ENCODE results near the gene DHRSX. TPM values are rescaled to one million over a fixed set of nuclear protein-coding genes. Genes with fewer than 3 reads are reported as not detected.
"Not testable (repeated sequence)": the region's sequence is repeated elsewhere in the genome, so short reads cannot be mapped to it uniquely, and the experiment has no call there.

The DHRSX gene
- polyA plus RNA-seq, 2 donors = 2.5 to 5.9 TPM

GRCh38 chrX:2360731-2361130 lies 140.0 kb downstream of the DHRSX start:
- no peaks in the 10 kb centered on the region for H3K36me3 ChIP-seq (ENCODE audit: control insufficient read depth in 2 of 2, insufficient read depth in 2 of 2, low read length in 1 of 2)
- no peak overlapping the region for H3K4me3 ChIP-seq (ENCODE audit: low read depth in 1 of 2, low read length in 2 of 2)
- H3K27me3 ChIP-seq (ENCODE audit: control insufficient read depth in 1 of 2, insufficient read depth in 2 of 2, low read length in 2 of 2) = no peaks in the 10 kb centered on the region
- H3K27ac ChIP-seq (ENCODE audit: low read depth in 2 of 2, low read length in 1 of 2) = no peak overlapping the region
- no peaks in the 10 kb centered on the region for H3K4me1 ChIP-seq (ENCODE audit: control insufficient read depth in 2 of 2, insufficient read depth in 2 of 2, low read length in 1 of 2)
- 79 to 80% methylated on average over 9 of the region's 9 CpGs for WGBS, 2 donors
- H3K9me3 ChIP-seq (ENCODE audit: control insufficient read depth in 2 of 2, insufficient read depth in 1 of 2, low read depth in 1 of 2, low read length in 1 of 2) = no peaks in the 10 kb centered on the region

GRCh38 chrX:2359522-2359921 lies 141.3 kb downstream of the DHRSX start:
- not testable (repeated sequence) for H3K36me3 ChIP-seq (ENCODE audit: control insufficient read depth in 2 of 2, insufficient read depth in 2 of 2, low read length in 1 of 2); H3K9me3 ChIP-seq (ENCODE audit: control insufficient read depth in 2 of 2, insufficient read depth in 1 of 2, low read depth in 1 of 2, low read length in 1 of 2); H3K4me3 ChIP-seq (ENCODE audit: low read depth in 1 of 2, low read length in 2 of 2); H3K27me3 ChIP-seq (ENCODE audit: control insufficient read depth in 1 of 2, insufficient read depth in 2 of 2, low read length in 2 of 2); H3K4me1 ChIP-seq (ENCODE audit: control insufficient read depth in 2 of 2, insufficient read depth in 2 of 2, low read length in 1 of 2); H3K27ac ChIP-seq (ENCODE audit: low read depth in 2 of 2, low read length in 1 of 2)
- 87 to 97% methylated on average over 4 of the region's 4 CpGs for WGBS, 2 donors

GRCh38 chrX:2351999-2352995 lies 148.5 kb downstream of the DHRSX start:
- no peaks in the 10 kb centered on the region for H3K27me3 ChIP-seq (ENCODE audit: control insufficient read depth in 1 of 2, insufficient read depth in 2 of 2, low read length in 2 of 2)
- H3K9me3 ChIP-seq (ENCODE audit: control insufficient read depth in 2 of 2, insufficient read depth in 1 of 2, low read depth in 1 of 2, low read length in 1 of 2) = no peaks in the 10 kb centered on the region
- no peak overlapping the region for H3K27ac ChIP-seq (ENCODE audit: low read depth in 2 of 2, low read length in 1 of 2)
- H3K4me1 ChIP-seq (ENCODE audit: control insufficient read depth in 2 of 2, insufficient read depth in 2 of 2, low read length in 1 of 2) = no peaks in the 10 kb centered on the region
- H3K36me3 ChIP-seq (ENCODE audit: control insufficient read depth in 2 of 2, insufficient read depth in 2 of 2, low read length in 1 of 2) = no peaks in the 10 kb centered on the region
- H3K4me3 ChIP-seq (ENCODE audit: low read depth in 1 of 2, low read length in 2 of 2) = no peak overlapping the region
- 90 to 92% methylated on average over 19 of the region's 19 CpGs for WGBS, 2 donors

GRCh38 chrX:2351321-2351720 lies 149.5 kb downstream of the DHRSX start:
- Histone ChIP-seq H3K9me3 (ENCODE audit: control insufficient read depth in 2 of 2, insufficient read depth in 1 of 2, low read depth in 1 of 2, low read length in 1 of 2) (no peaks in the 10 kb centered on the region), H3K4me3 (ENCODE audit: low read depth in 1 of 2, low read length in 2 of 2) (no peak overlapping the region), H3K27ac (ENCODE audit: low read depth in 2 of 2, low read length in 1 of 2) (no peak overlapping the region), H3K36me3 (ENCODE audit: control insufficient read depth in 2 of 2, insufficient read depth in 2 of 2, low read length in 1 of 2) (no peaks in the 10 kb centered on the region), H3K4me1 (ENCODE audit: control insufficient read depth in 2 of 2, insufficient read depth in 2 of 2, low read length in 1 of 2) (no peaks in the 10 kb centered on the region), H3K27me3 (ENCODE audit: control insufficient read depth in 1 of 2, insufficient read depth in 2 of 2, low read length in 2 of 2) (no peaks in the 10 kb centered on the region)

- H3K9me3 ChIP-seq (ENCODE audit: control insufficient read depth in 2 of 2, insufficient read depth in 1 of 2, low read depth in 1 of 2, low read length in 1 of 2); H3K36me3 ChIP-seq (ENCODE audit: control insufficient read depth in 2 of 2, insufficient read depth in 2 of 2, low read length in 1 of 2); H3K4me3 ChIP-seq (ENCODE audit: low read depth in 1 of 2, low read length in 2 of 2); H3K27me3 ChIP-seq (ENCODE audit: control insufficient read depth in 1 of 2, insufficient read depth in 2 of 2, low read length in 2 of 2); H3K27ac ChIP-seq (ENCODE audit: low read depth in 2 of 2, low read length in 1 of 2); H3K4me1 ChIP-seq (ENCODE audit: control insufficient read depth in 2 of 2, insufficient read depth in 2 of 2, low read length in 1 of 2): not testable (repeated sequence)
- WGBS, 2 donors = 84 to 96% methylated on average over 4 of the region's 4 CpGs
Observed at GRCh38 chrX:2350703-2351102, 150.1 kb downstream of the DHRSX start.

- 96% methylated on average over 9 of the region's 9 CpGs for WGBS, 2 donors
- not testable (repeated sequence) for H3K27ac ChIP-seq (ENCODE audit: low read depth in 2 of 2, low read length in 1 of 2); H3K4me1 ChIP-seq (ENCODE audit: control insufficient read depth in 2 of 2, insufficient read depth in 2 of 2, low read length in 1 of 2); H3K4me3 ChIP-seq (ENCODE audit: low read depth in 1 of 2, low read length in 2 of 2); H3K36me3 ChIP-seq (ENCODE audit: control insufficient read depth in 2 of 2, insufficient read depth in 2 of 2, low read length in 1 of 2); H3K9me3 ChIP-seq (ENCODE audit: control insufficient read depth in 2 of 2, insufficient read depth in 1 of 2, low read depth in 1 of 2, low read length in 1 of 2); H3K27me3 ChIP-seq (ENCODE audit: control insufficient read depth in 1 of 2, insufficient read depth in 2 of 2, low read length in 2 of 2)
Observed at GRCh38 chrX:2350036-2350435, 150.7 kb downstream of the DHRSX start.

GRCh38 chrX:2348211-2348610 lies 152.6 kb downstream of the DHRSX start:
- H3K4me3 ChIP-seq (ENCODE audit: low read depth in 1 of 2, low read length in 2 of 2) = no peak overlapping the region
- no peaks in the 10 kb centered on the region for H3K9me3 ChIP-seq (ENCODE audit: control insufficient read depth in 2 of 2, insufficient read depth in 1 of 2, low read depth in 1 of 2, low read length in 1 of 2)
- no peaks in the 10 kb centered on the region for H3K27me3 ChIP-seq (ENCODE audit: control insufficient read depth in 1 of 2, insufficient read depth in 2 of 2, low read length in 2 of 2)
- WGBS, 2 donors = 80 to 93% methylated on average over 5 of the region's 5 CpGs
- no peak overlapping the region for H3K27ac ChIP-seq (ENCODE audit: low read depth in 2 of 2, low read length in 1 of 2)
- peaks cover 0 to 2% of the 10 kb centered on the region in 2 donors for H3K36me3 ChIP-seq (ENCODE audit: control insufficient read depth in 2 of 2, insufficient read depth in 2 of 2, low read length in 1 of 2)
- no peaks in the 10 kb centered on the region for H3K4me1 ChIP-seq (ENCODE audit: control insufficient read depth in 2 of 2, insufficient read depth in 2 of 2, low read length in 1 of 2)

- H3K4me3 ChIP-seq (ENCODE audit: low read depth in 1 of 2, low read length in 2 of 2) = no peak overlapping the region
- H3K9me3 ChIP-seq (ENCODE audit: control insufficient read depth in 2 of 2, insufficient read depth in 1 of 2, low read depth in 1 of 2, low read length in 1 of 2) = no peaks in the 10 kb centered on the region
- peaks cover 0 to 2% of the 10 kb centered on the region in 2 donors for H3K36me3 ChIP-seq (ENCODE audit: control insufficient read depth in 2 of 2, insufficient read depth in 2 of 2, low read length in 1 of 2)
- H3K27ac ChIP-seq (ENCODE audit: low read depth in 2 of 2, low read length in 1 of 2) = no peak overlapping the region
- WGBS, 2 donors = 82 to 85% methylated on average over 7 of the region's 7 CpGs
- peaks cover 0 to 2% of the 10 kb centered on the region in 2 donors for H3K4me1 ChIP-seq (ENCODE audit: control insufficient read depth in 2 of 2, insufficient read depth in 2 of 2, low read length in 1 of 2)
- no peaks in the 10 kb centered on the region for H3K27me3 ChIP-seq (ENCODE audit: control insufficient read depth in 1 of 2, insufficient read depth in 2 of 2, low read length in 2 of 2)
Observed at GRCh38 chrX:2346158-2346557, 154.6 kb downstream of the DHRSX start.

GRCh38 chrX:2345562-2345961 lies 155.2 kb downstream of the DHRSX start:
- H3K9me3 ChIP-seq (ENCODE audit: control insufficient read depth in 2 of 2, insufficient read depth in 1 of 2, low read depth in 1 of 2, low read length in 1 of 2) = no peaks in the 10 kb centered on the region
- H3K4me1 ChIP-seq (ENCODE audit: control insufficient read depth in 2 of 2, insufficient read depth in 2 of 2, low read length in 1 of 2) = peaks cover 0 to 2% of the 10 kb centered on the region in 2 donors
- H3K27me3 ChIP-seq (ENCODE audit: control insufficient read depth in 1 of 2, insufficient read depth in 2 of 2, low read length in 2 of 2) = no peaks in the 10 kb centered on the region
- no peak overlapping the region for H3K4me3 ChIP-seq (ENCODE audit: low read depth in 1 of 2, low read length in 2 of 2)
- no peak overlapping the region for H3K27ac ChIP-seq (ENCODE audit: low read depth in 2 of 2, low read length in 1 of 2)
- 96 to 98% methylated on average over 4 of the region's 4 CpGs for WGBS, 2 donors
- peaks cover 0 to 5% of the 10 kb centered on the region in 2 donors for H3K36me3 ChIP-seq (ENCODE audit: control insufficient read depth in 2 of 2, insufficient read depth in 2 of 2, low read length in 1 of 2)

- 96 to 97% methylated on average over 4 of the region's 4 CpGs for WGBS, 2 donors
- peaks cover 0 to 2% of the 10 kb centered on the region in 2 donors for H3K4me1 ChIP-seq (ENCODE audit: control insufficient read depth in 2 of 2, insufficient read depth in 2 of 2, low read length in 1 of 2)
Observed at GRCh38 chrX:2343413-2343812, 157.4 kb downstream of the DHRSX start.

More at GRCh38 chrX:2343413-2343812, 157.4 kb downstream of the DHRSX start:
- Histone ChIP-seq H3K9me3 (ENCODE audit: control insufficient read depth in 2 of 2, insufficient read depth in 1 of 2, low read depth in 1 of 2, low read length in 1 of 2) (no peaks in the 10 kb centered on the region), H3K27ac (ENCODE audit: low read depth in 2 of 2, low read length in 1 of 2) (no peak overlapping the region), H3K27me3 (ENCODE audit: control insufficient read depth in 1 of 2, insufficient read depth in 2 of 2, low read length in 2 of 2) (no peaks in the 10 kb centered on the region), H3K4me3 (ENCODE audit: low read depth in 1 of 2, low read length in 2 of 2) (no peak overlapping the region), H3K36me3 (ENCODE audit: control insufficient read depth in 2 of 2, insufficient read depth in 2 of 2, low read length in 1 of 2) (peaks cover 3 to 5% of the 10 kb centered on the region in 2 donors)
